T-cell (primary cell): ENCODE measurements around the gene ASPSCR1. TPM values are rescaled to one million over a fixed set of nuclear protein-coding genes. Genes with fewer than 3 reads are reported as not detected.
A peak's percentile ranks its signal among the peaks of the same experiment; 100 is the strongest.
"Not testable (repeated sequence)": the region's sequence is repeated elsewhere in the genome, so short reads cannot be mapped to it uniquely, and the experiment has no call there.

Source experiments
- ATAC-seq, 4 experiments: fragments of 200-7000 bp in 3 of 4; fragments of 150-1000 bp in 1 of 4; cut with Tn5 transposase; replicated peaks in 1 of 4; 1 replicate in 3 of 4; 2 replicates in 1 of 4; pipeline ENCODE4 v1.10.0; 2021; ENCODE audit warnings: moderate library complexity in 3 of 4, mild to moderate bottlenecking in 2 of 4, moderate number of reproducible peaks in 1 of 4
- CTCF ChIA-PET, 2 donors: fragments of 300-600 bp; sonication (Branson Sonifier 250); formaldehyde crosslinking; loops; one replicate each; lab custom pipeline; 2022; ENCODE audit warnings: antibody characterized with exemption in 2 of 2; lab: Charles Lee
- POLR2A ChIA-PET, 2 donors: fragments of 300-600 bp; sonication (Branson Sonifier 250); formaldehyde crosslinking; loops; one replicate each; lab custom pipeline; 2022; ENCODE audit warnings: antibody characterized with exemption in 2 of 2; lab: Charles Lee
- DNase-seq, 35 experiments: peaks; one replicate each; pipeline versions ENCODE4 v3.0.0 to v3.0.0-alpha.2; 2013 to 2023
- H3K27ac ChIP-seq: one replicate; pipeline ENCODE4 v1.5.1; 2013; ENCODE audit warnings: low read length
- H3K27me3 ChIP-seq, 2 experiments: replicated peaks in 1 of 2; 1 replicate in 1 of 2; 2 replicates in 1 of 2; pipeline versions ENCODE4 v1.6.1 to v1.7.0; 2013; ENCODE audit warnings: low read length in 1 of 2, mixed read lengths in 1 of 2; ENCODE audit not compliant: control insufficient read depth in 2 of 2, insufficient read depth in 2 of 2; ENCODE audit errors: extremely low read depth in 1 of 2
- H3K36me3 ChIP-seq, 2 donors: 1 replicate in 1 of 2; 2 replicates in 1 of 2; pipeline versions ENCODE4 v1.6.1 to v1.7.0; 2013; ENCODE audit warnings: low read length in 1 of 2; ENCODE audit not compliant: control insufficient read depth in 2 of 2, insufficient read depth in 1 of 2; ENCODE audit errors: extremely low read depth in 1 of 2
- H3K4me1 ChIP-seq, 2 experiments: 1 replicate in 1 of 2; 2 replicates in 1 of 2; pipeline versions ENCODE4 v1.6.1 to v1.7.0; 2013; ENCODE audit warnings: low read length in 2 of 2, mixed read lengths in 1 of 2; ENCODE audit not compliant: insufficient read depth in 2 of 2, control insufficient read depth in 1 of 2; ENCODE audit errors: extremely low read depth in 1 of 2
- H3K4me3 ChIP-seq, 2 donors: 1 replicate in 1 of 2; 2 replicates in 1 of 2; pipeline versions ENCODE4 v1.5.1 to v1.7.0; 2013; ENCODE audit warnings: mild to moderate bottlenecking in 2 of 2, low read length in 1 of 2, moderate library complexity in 1 of 2; ENCODE audit not compliant: control insufficient read depth in 1 of 2; ENCODE audit errors: extremely low read depth in 1 of 2
- H3K9me3 ChIP-seq: 2 replicates; pipeline ENCODE4 v1.7.0; 2013
- H3K27ac Mint-ChIP-seq, 2 donors: one replicate each; pipeline ENCODE4 v1.8.0; 2020 to 2021; ENCODE audit warnings: mild to moderate bottlenecking in 2 of 2, mixed read lengths in 2 of 2
- H3K27me3 Mint-ChIP-seq, 2 donors: one replicate each; pipeline ENCODE4 v1.8.0; 2021 to 2022; ENCODE audit warnings: mixed read lengths in 2 of 2
- H3K36me3 Mint-ChIP-seq: one replicate; pipeline ENCODE4 v1.8.0; 2021; ENCODE audit warnings: mixed read lengths
- H3K4me1 Mint-ChIP-seq, 3 donors: one replicate each; pipeline ENCODE4 v1.8.0; 2020 to 2022; ENCODE audit warnings: mixed read lengths in 3 of 3, mild to moderate bottlenecking in 1 of 3
- H3K4me3 Mint-ChIP-seq, 3 donors: one replicate each; pipeline ENCODE4 v1.8.0; 2020 to 2022; ENCODE audit warnings: mild to moderate bottlenecking in 3 of 3, mixed read lengths in 3 of 3, moderate library complexity in 3 of 3
- H3K9me3 Mint-ChIP-seq, 3 donors: one replicate each; pipeline ENCODE4 v1.8.0; 2020 to 2022; ENCODE audit warnings: mixed read lengths in 3 of 3
- WGBS: methylation state at CpG from one replicate; pipeline ENCODE4 v1.1.5; 2013; ENCODE audit warnings: missing lambda C conversion rate; ENCODE audit not compliant: insufficient coverage; 5-methylcytosine and 5-hydroxymethylcytosine counted together
- total RNA-seq, 35 experiments: library from RNA in 6 of 35; stranded (reverse) in 6 of 35; fragments of 120-200 nt in 1 of 35; gene quantifications; one replicate each; pipeline versions ENCODE4 v1.2.1 to v1.2.4 and lab custom pipeline; 2013 to 2026

The ASPSCR1 gene
- total RNA-seq, 5 donors from 2014 or later (not counting 1 experiment from before 2014, with no cell fraction given) = 34.6 to 49.7 (median 44.9) TPM

DNA sequence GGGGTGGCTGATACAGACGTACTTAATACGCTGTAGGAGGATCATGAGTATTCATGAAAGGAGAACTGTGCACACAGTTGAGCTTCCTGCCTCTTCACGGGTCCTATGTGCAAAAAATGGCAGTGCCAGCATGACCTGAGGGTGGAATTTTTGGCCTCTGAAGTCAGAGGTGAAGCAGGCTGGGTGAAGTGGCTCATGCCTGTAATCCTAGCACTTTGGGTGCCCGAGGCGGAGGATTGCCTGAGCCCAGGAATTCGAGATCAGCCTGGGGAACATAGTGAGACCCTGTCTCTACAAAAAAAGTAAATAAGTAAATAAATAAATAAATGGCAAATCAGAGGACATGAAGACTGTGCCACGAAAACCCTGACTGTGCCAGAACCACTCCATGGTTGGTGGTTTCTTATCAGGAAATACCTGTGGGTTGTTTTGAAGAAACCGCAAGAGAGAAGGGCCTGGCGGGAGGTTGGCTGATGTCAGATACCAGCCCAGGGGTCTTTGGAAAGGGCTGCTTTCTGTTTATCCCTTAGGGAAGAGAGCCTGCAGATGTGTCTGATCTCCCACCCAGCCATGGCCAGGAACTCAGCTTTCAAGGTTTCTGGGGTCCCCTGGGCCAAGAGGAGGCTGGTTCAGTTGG, 3.4 kb downstream of the ASPSCR1 start:
- no peaks in the 10 kb centered on the region for H3K27me3 Mint-ChIP-seq
- POLR2A ChIA-PET = no interaction called here
- peaks cover 0 to 3% of the 10 kb centered on the region in 2 experiments for H3K27me3 ChIP-seq
- peak overlapping the region in 1 of 3 donors; percentile 96 for H3K4me3 Mint-ChIP-seq
- H3K36me3 ChIP-seq = peaks cover 20 to 25% of the 10 kb centered on the region in 2 donors
- ATAC-seq (no peak), DNase-seq (peak in 1 of 35 experiments; percentile 35)
- H3K4me1 Mint-ChIP-seq = peaks cover 36 to 51% (median 51%) of the 10 kb centered on the region in 3 donors
- H3K9me3 Mint-ChIP-seq = no peaks in the 10 kb centered on the region
- no peak overlapping the region for H3K27ac Mint-ChIP-seq
- no peak overlapping the region for H3K4me3 ChIP-seq
- WGBS = 54% methylated on average over 7 of the region's 9 CpGs
- no peak overlapping the region for H3K27ac ChIP-seq
- H3K36me3 Mint-ChIP-seq = peaks cover 13% of the 10 kb centered on the region
- CTCF ChIA-PET = no interaction called here
- peaks cover 19 to 49% of the 10 kb centered on the region in 2 experiments for H3K4me1 ChIP-seq
- no peaks in the 10 kb centered on the region for H3K9me3 ChIP-seq

DNA sequence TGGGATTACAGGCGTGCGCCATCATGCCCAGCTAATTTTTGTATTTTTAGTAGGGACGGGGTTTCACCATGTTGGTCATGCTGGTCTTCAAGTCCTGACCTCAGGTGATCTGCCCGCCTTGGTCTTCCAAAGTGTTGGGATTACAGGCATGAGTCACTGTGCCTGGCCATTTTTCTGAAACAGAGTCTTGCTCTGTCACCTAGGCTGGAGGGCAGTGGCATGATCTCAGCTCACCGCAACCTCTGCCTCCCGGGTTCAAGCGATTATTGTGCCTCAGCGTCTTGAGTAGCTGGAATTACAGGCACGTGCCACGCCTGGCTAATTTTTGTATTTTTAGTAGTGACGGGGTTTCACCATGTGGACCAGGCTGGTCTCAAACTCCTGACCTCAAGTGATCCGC, 4.1 kb downstream of the ASPSCR1 start:
- H3K27me3 Mint-ChIP-seq, H3K27ac Mint-ChIP-seq, H3K27ac ChIP-seq, CTCF ChIA-PET, H3K4me3 ChIP-seq, H3K27me3 ChIP-seq, H3K4me3 Mint-ChIP-seq, POLR2A ChIA-PET, H3K9me3 Mint-ChIP-seq, H3K9me3 ChIP-seq, ATAC-seq, DNase-seq: not testable (repeated sequence)
- peaks cover 16% of the 10 kb centered on the region for H3K36me3 Mint-ChIP-seq
- H3K36me3 ChIP-seq = peaks cover 23 to 30% of the 10 kb centered on the region in 2 donors
- H3K4me1 ChIP-seq = peaks cover 18 to 45% of the 10 kb centered on the region in 2 experiments
- peaks cover 33 to 45% (median 44%) of the 10 kb centered on the region in 3 donors for H3K4me1 Mint-ChIP-seq
- WGBS = 98% methylated on average over 12 of the region's 12 CpGs

DNA sequence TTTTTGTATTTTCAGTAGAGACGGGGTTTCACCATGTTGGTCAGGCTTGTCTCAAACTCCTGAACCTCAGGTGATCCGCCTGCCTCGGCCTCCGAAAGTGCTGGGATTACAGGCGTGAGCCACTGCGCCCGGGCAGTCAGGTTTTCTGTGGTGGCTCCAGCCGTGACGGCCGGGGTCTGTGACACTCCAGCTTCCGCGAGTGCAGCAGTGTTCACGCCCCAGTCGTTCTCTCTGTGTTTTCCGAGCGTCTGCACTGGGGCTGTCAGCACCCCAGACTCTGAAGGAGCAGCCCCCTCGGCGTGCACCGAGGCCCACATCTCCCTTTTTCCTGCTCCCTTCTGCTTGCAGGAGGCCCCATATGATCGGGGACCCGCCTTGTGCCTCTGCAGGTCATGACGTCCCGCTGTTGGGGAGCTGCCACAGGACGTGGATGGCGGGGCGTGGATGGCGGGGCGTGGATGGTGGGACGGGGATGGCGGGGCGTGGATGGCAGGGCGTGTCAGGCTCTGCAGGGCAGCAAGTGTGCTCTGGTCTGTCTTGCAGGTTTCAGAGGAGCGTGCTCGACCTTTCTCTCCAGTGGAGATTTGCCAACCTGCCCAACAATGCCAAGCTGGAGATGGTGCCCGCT, 5.7 kb downstream of the ASPSCR1 start:
- no peak for ATAC-seq
- CTCF ChIA-PET = interaction anchor here in 1 of 2 donors (0.5 kb wide), 1 partner anchor 9 kb away, joined by 3 read pairs; no protein-coding TSS in a partner anchor
- DNase-seq = no peak
- Histone ChIP-seq H3K9me3 (no peaks in the 10 kb centered on the region), H3K27ac (no peak overlapping the region), H3K36me3 (peaks cover 27 to 37% of the 10 kb centered on the region in 2 donors), H3K4me3 (no peak overlapping the region), H3K27me3 (no peaks in the 10 kb centered on the region), H3K4me1 (peaks cover 14 to 36% of the 10 kb centered on the region in 2 experiments)
- H3K9me3 Mint-ChIP-seq = no peaks in the 10 kb centered on the region
- no peak overlapping the region for H3K4me3 Mint-ChIP-seq
- no peaks in the 10 kb centered on the region for H3K27me3 Mint-ChIP-seq
- H3K36me3 Mint-ChIP-seq = peaks cover 20% of the 10 kb centered on the region
- no peak overlapping the region for H3K27ac Mint-ChIP-seq
- POLR2A ChIA-PET = no interaction called here
- H3K4me1 Mint-ChIP-seq = peaks cover 27 to 39% (median 39%) of the 10 kb centered on the region in 3 donors
- whole genome bisulfite sequencing = 96% methylated on average over 32 of the region's 35 CpGs

DNA sequence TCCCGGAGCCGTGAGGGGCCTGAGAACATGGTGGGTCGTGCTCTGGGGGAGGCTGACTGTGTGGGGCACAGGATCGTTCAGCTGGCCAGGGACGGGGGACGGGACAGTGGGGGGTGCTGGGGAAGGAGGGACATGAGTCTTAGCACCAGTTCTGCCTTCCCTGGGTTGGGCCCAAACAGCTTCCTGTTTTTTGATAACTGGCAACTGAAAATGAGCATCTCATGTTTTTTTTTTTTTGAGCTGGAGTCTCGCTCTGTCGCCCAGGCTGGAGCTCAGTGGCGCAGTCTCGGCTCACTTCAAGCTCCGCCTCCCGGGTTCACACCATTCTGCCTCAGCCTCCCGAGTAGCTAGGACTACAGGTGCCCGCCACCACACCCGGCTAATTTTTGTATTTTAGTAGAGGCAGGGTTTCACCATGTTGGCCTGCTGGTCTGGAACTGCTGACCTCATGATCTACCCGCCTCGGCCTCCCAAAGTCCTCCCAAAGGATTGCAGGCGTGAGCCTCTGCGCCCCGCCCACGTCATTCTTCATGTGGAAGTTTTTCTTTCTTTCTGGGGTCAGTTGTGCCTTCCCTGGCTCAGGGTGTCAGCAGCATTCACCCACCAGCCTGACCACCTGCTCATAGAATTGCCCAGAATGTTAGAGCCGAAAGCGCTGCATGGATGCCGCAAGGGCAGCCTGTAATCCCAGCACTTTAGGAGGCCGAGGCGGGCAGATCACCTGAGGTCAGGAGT, 6.4 kb downstream of the ASPSCR1 start:
- Mint-ChIP-seq H3K4me1 (peaks cover 25 to 35% (median 34%) of the 10 kb centered on the region in 3 donors), H3K27ac (no peak overlapping the region), H3K36me3 (peaks cover 20% of the 10 kb centered on the region), H3K9me3 (no peaks in the 10 kb centered on the region), H3K4me3 (no peak overlapping the region), H3K27me3 (no peaks in the 10 kb centered on the region)
- Histone ChIP-seq H3K4me1 (peaks cover 10 to 29% of the 10 kb centered on the region in 2 experiments), H3K27me3 (no peaks in the 10 kb centered on the region), H3K27ac (no peak overlapping the region), H3K36me3 (peaks cover 27 to 37% of the 10 kb centered on the region in 2 donors), H3K9me3 (no peaks in the 10 kb centered on the region), H3K4me3 (no peak overlapping the region)
- ChIA-PET POLR2A (interaction anchor here in 1 of 2 donors (0.6 kb wide), 1 partner anchor 468 kb away, joined by 3 read pairs; no protein-coding TSS in a partner anchor), CTCF (interaction anchor here in 1 of 2 donors (0.5 kb wide), 1 partner anchor 9 kb away, joined by 3 read pairs; no protein-coding TSS in a partner anchor)
- DNase-seq (no peak), ATAC-seq (no peak)
- WGBS = 97% methylated on average over 19 of the region's 26 CpGs

DNA sequence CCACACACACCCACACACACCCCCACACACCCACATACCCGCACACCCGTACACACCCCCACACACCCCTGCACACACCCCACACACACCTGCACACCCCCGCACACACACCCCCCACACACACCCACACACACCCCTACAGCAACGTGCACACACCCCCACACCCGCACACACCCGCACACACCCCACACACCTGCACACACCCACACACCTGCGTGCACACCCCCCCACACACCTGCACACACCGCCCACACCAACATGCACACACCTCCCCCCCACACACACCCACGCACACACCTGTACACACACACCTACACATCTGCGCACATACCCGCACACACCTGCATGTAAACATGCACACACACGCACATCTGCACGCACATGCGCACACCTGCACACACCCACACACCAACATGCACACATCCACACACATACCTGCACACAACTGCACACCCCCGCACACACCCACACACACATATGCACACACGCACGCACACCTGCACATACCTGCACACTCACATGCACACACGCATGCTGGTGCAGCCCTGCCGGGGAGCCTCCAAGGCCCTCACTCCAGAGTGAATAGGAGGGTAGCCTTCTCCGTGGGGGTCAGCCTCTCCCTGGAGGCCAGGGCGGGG, 7.5 kb downstream of the ASPSCR1 start:
- peaks cover 28 to 37% of the 10 kb centered on the region in 2 donors for H3K36me3 ChIP-seq
- Mint-ChIP-seq H3K27me3 (no peaks in the 10 kb centered on the region), H3K4me3 (no peak overlapping the region), H3K36me3 (peaks cover 14% of the 10 kb centered on the region), H3K9me3 (no peaks in the 10 kb centered on the region), H3K4me1 (peaks cover 16 to 24% (median 24%) of the 10 kb centered on the region in 3 donors), H3K27ac (no peak overlapping the region)
- H3K4me3 ChIP-seq = no peak overlapping the region
- no peak for DNase-seq
- H3K4me1 ChIP-seq = peaks cover 10 to 22% of the 10 kb centered on the region in 2 experiments
- H3K9me3 ChIP-seq = no peaks in the 10 kb centered on the region
- CTCF ChIA-PET = no interaction called here
- 91% methylated on average over 11 of the region's 21 CpGs for WGBS
- no peak for ATAC-seq
- POLR2A ChIA-PET = interaction anchor here in 1 of 2 donors (0.6 kb wide), 1 partner anchor 1837 kb away, joined by 11 read pairs; no protein-coding TSS in a partner anchor
- H3K27ac ChIP-seq = no peak overlapping the region
- H3K27me3 ChIP-seq = no peaks in the 10 kb centered on the region

DNA sequence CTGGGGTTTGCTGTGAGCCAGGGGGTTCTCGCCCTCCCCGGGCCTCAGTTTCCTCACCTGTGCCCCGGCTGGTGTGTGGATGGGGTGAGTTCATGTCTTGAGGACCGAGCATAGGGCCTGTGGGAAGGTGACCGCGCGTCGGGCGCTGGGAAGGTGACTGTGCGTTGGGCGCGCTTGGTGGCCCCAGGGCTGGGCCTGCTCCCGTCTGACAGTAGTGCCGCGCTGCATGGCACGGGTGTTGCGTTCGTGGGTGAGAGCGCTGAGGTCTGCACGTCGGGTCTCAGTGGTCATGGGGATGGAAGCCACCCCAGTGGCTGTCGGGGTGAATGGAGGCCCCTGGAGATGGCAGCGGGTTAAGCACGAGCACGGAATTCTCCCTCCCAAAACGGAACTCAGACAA, 9.2 kb downstream of the ASPSCR1 start:
- H3K4me1 ChIP-seq = peaks cover 0 to 6% of the 10 kb centered on the region in 2 experiments
- Mint-ChIP-seq H3K4me1 (peaks cover 11 to 21% (median 14%) of the 10 kb centered on the region in 3 donors), H3K36me3 (peaks cover 18% of the 10 kb centered on the region), H3K4me3 (no peak overlapping the region), H3K9me3 (no peaks in the 10 kb centered on the region), H3K27me3 (no peaks in the 10 kb centered on the region), H3K27ac (no peak overlapping the region)
- H3K27me3 ChIP-seq = no peaks in the 10 kb centered on the region
- no peak overlapping the region for H3K27ac ChIP-seq
- no peak overlapping the region for H3K4me3 ChIP-seq
- POLR2A ChIA-PET = no interaction called here
- ATAC-seq = no peak
- CTCF ChIA-PET = no interaction called here
- DNase-seq = no peak
- H3K9me3 ChIP-seq = no peaks in the 10 kb centered on the region
- 97% methylated on average over 23 of the region's 26 CpGs for WGBS
- H3K36me3 ChIP-seq = peaks cover 24 to 33% of the 10 kb centered on the region in 2 donors
